Fibroblast of lung (primary cell): ENCODE measurements around the gene TJP3.

Experiments
- CTCF ChIP-seq, 2 donors: IDR thresholded peaks in 1 of 2; conservative IDR thresholded peaks in 1 of 2; 1 replicate in 1 of 2; 2 replicates in 1 of 2; pipeline ENCODE4 v1.5.1; 2011 to 2012; ENCODE audit warnings: low read length in 2 of 2, control low read depth in 1 of 2, inconsistent platforms in 1 of 2, low read depth in 1 of 2, mild to moderate bottlenecking in 1 of 2
- EZH2 ChIP-seq: IDR thresholded peaks from 2 replicates; pipeline ENCODE4 v1.5.1; 2012; ENCODE audit warnings: low read length, control low read depth, mild to moderate bottlenecking; ENCODE audit errors: missing control alignments

GRCh38 chr19:3776479-3777040 lies 68.4 kb downstream of the TJP3 start:
- no peak for TF ChIP-seq CTCF (conservative IDR thresholded peaks at IDR 0.05 in 1 of 2, IDR thresholded peaks at IDR 0.05 in 1 of 2; ENCODE audit: low read depth in 1 of 2, low read length in 2 of 2)
- no peak for TF ChIP-seq EZH2
